ENCODE data around the gene TTN.

The TTN gene

DNA sequence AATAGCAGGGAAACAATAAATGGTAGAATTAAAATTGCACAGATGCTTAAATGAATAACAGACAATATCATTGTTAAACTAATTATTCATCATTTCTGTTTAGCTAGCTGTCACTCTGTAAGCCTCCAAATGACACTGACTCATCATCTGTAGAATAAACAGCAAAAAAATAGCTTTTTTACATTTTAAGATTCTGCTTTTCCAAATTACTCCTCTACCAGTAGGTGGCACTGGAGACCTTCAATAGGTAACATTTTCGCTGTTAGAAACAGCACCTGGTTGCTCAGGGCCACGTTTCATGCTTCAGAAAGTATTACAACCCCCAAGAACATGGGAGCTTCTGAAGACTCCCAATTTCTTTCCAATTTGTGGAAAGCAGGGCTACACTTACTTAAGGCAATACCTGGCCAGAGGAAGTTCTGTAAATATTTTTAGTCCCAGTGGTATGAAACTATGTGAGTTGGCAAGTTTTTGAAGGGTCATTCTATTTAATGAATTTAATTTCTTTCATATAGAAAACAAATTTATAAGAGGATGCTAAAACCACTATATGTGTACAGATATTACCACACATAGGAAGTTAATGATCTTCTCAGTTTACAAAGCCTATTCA is 45.4 kb downstream of the TTN start:
- Histone ChIP-seq H3K4me2 (ENCODE audit: low read length, poor library complexity, severe bottlenecking) (no peak overlapping the region), H2BK15ac (ENCODE audit: low read depth, poor library complexity, severe bottlenecking) (no peak overlapping the region), H2AFZ (ENCODE audit: low read depth, low read length) (no peak overlapping the region), H3K4ac (ENCODE audit: low read depth in 1 of 2, low read length in 2 of 2) (no peak overlapping the region), H2AK5ac (ENCODE audit: low read length, severe bottlenecking) (no peak overlapping the region), H3K79me1 (replicated peaks; ENCODE audit: low read length, poor library complexity, severe bottlenecking) (no peaks in the 10 kb centered on the region), H3K18ac (ENCODE audit: low read depth in 1 of 2, low read length in 2 of 2) (no peak overlapping the region), H2BK5ac (ENCODE audit: low read depth, low read length, poor library complexity, severe bottlenecking) (no peak overlapping the region), H4K8ac (ENCODE audit: low read length) (no peak overlapping the region), H3K27ac (ENCODE audit: low read length, poor library complexity, severe bottlenecking) (no peak overlapping the region), H4K91ac (ENCODE audit: low read length) (no peak overlapping the region), H3K23ac (ENCODE audit: low read length in 2 of 2) (no peak overlapping the region), H3K4me1 (ENCODE audit: control insufficient read depth, insufficient read depth, low read depth, low read length) (no peaks in the 10 kb centered on the region), H3K9ac (ENCODE audit: low read length) (no peak overlapping the region), H3K9me3 (ENCODE audit: control insufficient read depth, low read length) (no peaks in the 10 kb centered on the region), H2BK120ac (ENCODE audit: low read depth, low read length) (no peak overlapping the region), H2BK12ac (ENCODE audit: low read length in 2 of 2) (no peak overlapping the region), H3K14ac (ENCODE audit: low read length in 2 of 2) (no peak overlapping the region), H3K27me3 (ENCODE audit: control insufficient read depth in 1 of 2, insufficient read depth in 1 of 2, low read length in 2 of 2) (no peaks in the 10 kb centered on the region), H3K4me3 (ENCODE audit: insufficient read depth in 1 of 2, low read depth in 1 of 2, low read length in 2 of 2) (no peak overlapping the region), H3K36me3 (ENCODE audit: control insufficient read depth in 1 of 2, insufficient read depth in 2 of 2, low read depth in 1 of 2, low read length in 2 of 2) (no peaks in the 10 kb centered on the region)
- peak; percentile 43 for DNase-seq
- 2% methylated on average over 2 of the region's 2 CpGs for WGBS

DNA sequence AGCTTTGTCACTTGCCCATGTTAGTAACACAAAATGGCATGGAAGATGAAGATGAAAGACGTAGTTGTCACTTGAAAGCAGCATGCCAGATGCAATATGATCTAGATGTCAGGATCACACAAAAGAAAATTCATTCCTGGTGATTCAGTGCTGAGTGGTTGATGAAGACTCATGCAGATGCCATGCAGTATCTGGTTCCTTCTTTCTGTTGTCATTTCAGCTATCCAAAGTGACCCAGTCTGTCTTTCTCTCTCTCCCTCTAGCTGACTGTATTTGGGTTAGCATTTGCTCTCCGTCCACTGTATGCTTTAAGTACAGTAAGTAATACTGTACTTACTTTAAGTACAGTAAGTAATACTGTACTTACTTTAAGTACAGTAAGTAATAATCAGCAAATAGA is 50.4 kb downstream of the TTN start:
- no peak overlapping the region for H4K8ac ChIP-seq (ENCODE audit: low read length)

DNA sequence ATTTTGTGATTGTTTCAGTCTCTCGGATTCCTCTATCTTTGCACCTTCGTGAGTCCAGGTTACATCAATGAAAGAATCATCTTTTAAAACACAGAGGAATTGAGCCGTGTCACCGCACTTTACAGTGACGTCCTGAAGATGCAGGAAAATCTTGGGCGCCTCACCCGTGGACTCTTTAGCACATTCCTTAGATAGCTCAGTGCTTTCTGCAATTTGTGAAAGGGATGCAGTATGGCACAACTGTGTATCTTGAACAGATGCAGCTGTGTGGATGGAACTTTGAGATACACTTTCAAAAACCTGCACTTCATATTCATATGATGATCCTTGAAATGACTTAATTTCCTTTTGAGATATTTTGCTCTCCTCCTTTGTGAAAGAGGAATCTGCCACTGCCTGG is 50.9 kb downstream of the TTN start:
- no peak overlapping the region for H4K91ac ChIP-seq (ENCODE audit: low read length)
- no peak overlapping the region for H3K23ac ChIP-seq (ENCODE audit: low read length in 2 of 2)
- H2BK5ac ChIP-seq (ENCODE audit: low read depth, low read length, poor library complexity, severe bottlenecking), result no peak overlapping the region
- H2BK120ac ChIP-seq (ENCODE audit: low read depth, low read length), result no peak overlapping the region
- DNase-seq, result no peak
- 86% methylated on average over 7 of the region's 7 CpGs for WGBS
- no peak overlapping the region for H2BK15ac ChIP-seq (ENCODE audit: low read depth, poor library complexity, severe bottlenecking)
- H3K9me3 ChIP-seq (ENCODE audit: control insufficient read depth, low read length), result no peaks in the 10 kb centered on the region
- no peak overlapping the region for H3K14ac ChIP-seq (ENCODE audit: low read length in 2 of 2)
- H3K4me1 ChIP-seq (ENCODE audit: control insufficient read depth, insufficient read depth, low read depth, low read length), result no peaks in the 10 kb centered on the region
- H3K4me2 ChIP-seq (ENCODE audit: low read length, poor library complexity, severe bottlenecking), result no peak overlapping the region
- no peak overlapping the region for H2AK5ac ChIP-seq (ENCODE audit: low read length, severe bottlenecking)
- no peaks in the 10 kb centered on the region for H3K27me3 ChIP-seq (ENCODE audit: control insufficient read depth in 1 of 2, insufficient read depth in 1 of 2, low read length in 2 of 2)
- H3K36me3 ChIP-seq (ENCODE audit: control insufficient read depth in 1 of 2, insufficient read depth in 2 of 2, low read depth in 1 of 2, low read length in 2 of 2), result no peaks in the 10 kb centered on the region
- H3K79me1 ChIP-seq (replicated peaks; ENCODE audit: low read length, poor library complexity, severe bottlenecking), result no peaks in the 10 kb centered on the region
- H4K8ac ChIP-seq (ENCODE audit: low read length), result no peak overlapping the region
- H2AFZ ChIP-seq (ENCODE audit: low read depth, low read length), result no peak overlapping the region
- H3K4me3 ChIP-seq (ENCODE audit: insufficient read depth in 1 of 2, low read depth in 1 of 2, low read length in 2 of 2), result no peak overlapping the region
- no peak overlapping the region for H3K4ac ChIP-seq (ENCODE audit: low read depth in 1 of 2, low read length in 2 of 2)
- H3K9ac ChIP-seq (ENCODE audit: low read length), result no peak overlapping the region
- no peak overlapping the region for H2BK12ac ChIP-seq (ENCODE audit: low read length in 2 of 2)
- H3K18ac ChIP-seq (ENCODE audit: low read depth in 1 of 2, low read length in 2 of 2), result no peak overlapping the region
- no peak overlapping the region for H3K27ac ChIP-seq (ENCODE audit: low read length, poor library complexity, severe bottlenecking)

More for the DNA sequence above, 50.4 kb downstream of the TTN start:
- no peaks in the 10 kb centered on the region for H3K36me3 ChIP-seq (ENCODE audit: control insufficient read depth in 1 of 2, insufficient read depth in 2 of 2, low read depth in 1 of 2, low read length in 2 of 2)
- no peak overlapping the region for H3K9ac ChIP-seq (ENCODE audit: low read length)
- H3K4me1 ChIP-seq (ENCODE audit: control insufficient read depth, insufficient read depth, low read depth, low read length), result no peaks in the 10 kb centered on the region
- H3K14ac ChIP-seq (ENCODE audit: low read length in 2 of 2), result no peak overlapping the region
- no peaks in the 10 kb centered on the region for H3K9me3 ChIP-seq (ENCODE audit: control insufficient read depth, low read length)
- no peaks in the 10 kb centered on the region for H3K27me3 ChIP-seq (ENCODE audit: control insufficient read depth in 1 of 2, insufficient read depth in 1 of 2, low read length in 2 of 2)
- no peak overlapping the region for H4K91ac ChIP-seq (ENCODE audit: low read length)
- no peak overlapping the region for H3K4me2 ChIP-seq (ENCODE audit: low read length, poor library complexity, severe bottlenecking)
- WGBS, result 32% methylated on average over 1 of the region's 2 CpGs
- no peak overlapping the region for H2AK5ac ChIP-seq (ENCODE audit: low read length, severe bottlenecking)
- no peaks in the 10 kb centered on the region for H3K79me1 ChIP-seq (replicated peaks; ENCODE audit: low read length, poor library complexity, severe bottlenecking)
- no peak overlapping the region for H3K18ac ChIP-seq (ENCODE audit: low read depth in 1 of 2, low read length in 2 of 2)
- no peak overlapping the region for H3K4me3 ChIP-seq (ENCODE audit: insufficient read depth in 1 of 2, low read depth in 1 of 2, low read length in 2 of 2)
- H3K23ac ChIP-seq (ENCODE audit: low read length in 2 of 2), result no peak overlapping the region
- no peak overlapping the region for H2BK5ac ChIP-seq (ENCODE audit: low read depth, low read length, poor library complexity, severe bottlenecking)
- no peak overlapping the region for H2BK15ac ChIP-seq (ENCODE audit: low read depth, poor library complexity, severe bottlenecking)
- no peak overlapping the region for H3K27ac ChIP-seq (ENCODE audit: low read length, poor library complexity, severe bottlenecking)
- H3K4ac ChIP-seq (ENCODE audit: low read depth in 1 of 2, low read length in 2 of 2), result no peak overlapping the region
- no peak overlapping the region for H2BK120ac ChIP-seq (ENCODE audit: low read depth, low read length)
- H2BK12ac ChIP-seq (ENCODE audit: low read length in 2 of 2), result no peak overlapping the region
- H2AFZ ChIP-seq (ENCODE audit: low read depth, low read length), result no peak overlapping the region
- peak; percentile 4 for DNase-seq

DNA sequence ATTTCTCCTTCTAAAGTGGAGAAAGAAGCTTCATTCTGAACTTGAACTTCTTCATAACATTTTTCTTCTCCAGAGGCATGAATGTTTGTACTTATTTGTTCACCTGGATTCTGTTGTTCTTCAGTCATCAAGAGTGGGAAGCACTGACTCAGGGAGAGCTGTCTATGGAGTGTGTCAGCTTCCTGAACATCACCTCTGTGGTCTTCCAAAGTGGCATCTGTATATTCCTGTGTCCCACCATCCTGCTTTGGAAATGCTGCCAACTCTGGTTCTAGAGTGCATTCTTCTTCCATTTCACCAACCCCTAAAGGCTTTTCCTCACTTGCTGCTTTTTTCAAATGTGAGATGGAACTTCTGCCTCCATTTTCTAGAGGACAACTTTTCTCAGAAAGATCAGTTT is 59.5 kb downstream of the TTN start:
- Histone ChIP-seq H3K27ac (ENCODE audit: low read length, poor library complexity, severe bottlenecking) (no peak overlapping the region), H3K4me1 (ENCODE audit: control insufficient read depth, insufficient read depth, low read depth, low read length) (no peaks in the 10 kb centered on the region), H4K91ac (ENCODE audit: low read length) (no peak overlapping the region), H2BK120ac (ENCODE audit: low read depth, low read length) (no peak overlapping the region), H3K9ac (ENCODE audit: low read length) (no peak overlapping the region), H2AFZ (ENCODE audit: low read depth, low read length) (no peak overlapping the region), H3K14ac (ENCODE audit: low read length in 2 of 2) (no peak overlapping the region), H3K23ac (ENCODE audit: low read length in 2 of 2) (no peak overlapping the region), H3K4me3 (ENCODE audit: insufficient read depth in 1 of 2, low read depth in 1 of 2, low read length in 2 of 2) (no peak overlapping the region), H3K18ac (ENCODE audit: low read depth in 1 of 2, low read length in 2 of 2) (no peak overlapping the region), H3K79me1 (replicated peaks; ENCODE audit: low read length, poor library complexity, severe bottlenecking) (no peaks in the 10 kb centered on the region), H2BK15ac (ENCODE audit: low read depth, poor library complexity, severe bottlenecking) (no peak overlapping the region), H2AK5ac (ENCODE audit: low read length, severe bottlenecking) (no peak overlapping the region), H2BK5ac (ENCODE audit: low read depth, low read length, poor library complexity, severe bottlenecking) (no peak overlapping the region), H3K4me2 (ENCODE audit: low read length, poor library complexity, severe bottlenecking) (no peak overlapping the region), H4K8ac (ENCODE audit: low read length) (no peak overlapping the region), H2BK12ac (ENCODE audit: low read length in 2 of 2) (no peak overlapping the region), H3K9me3 (ENCODE audit: control insufficient read depth, low read length) (no peaks in the 10 kb centered on the region), H3K27me3 (ENCODE audit: control insufficient read depth in 1 of 2, insufficient read depth in 1 of 2, low read length in 2 of 2) (peaks cover 0 to 4% of the 10 kb centered on the region in 2 experiments), H3K36me3 (ENCODE audit: control insufficient read depth in 1 of 2, insufficient read depth in 2 of 2, low read depth in 1 of 2, low read length in 2 of 2) (no peaks in the 10 kb centered on the region), H3K4ac (ENCODE audit: low read depth in 1 of 2, low read length in 2 of 2) (no peak overlapping the region)
- no peak for DNase-seq

All from mesenchymal stem cell (in vitro differentiated cells and primary cell).